HG02759 (cell line): ENCODE results near the gene ULBP1.
"Not testable (repeated sequence)": the region's sequence is repeated elsewhere in the genome, so short reads cannot be mapped to it uniquely, and the experiment has no call there.

ENCODE experiments used
- ATAC-seq: cut with Tn5 transposase; IDR thresholded peaks from one replicate; pipeline ENCODE4 v1.9.1; 2021; ENCODE audit warnings: mild to moderate bottlenecking, moderate library complexity; ENCODE audit not compliant: unreplicated experiment

The ULBP1 gene, protein sequence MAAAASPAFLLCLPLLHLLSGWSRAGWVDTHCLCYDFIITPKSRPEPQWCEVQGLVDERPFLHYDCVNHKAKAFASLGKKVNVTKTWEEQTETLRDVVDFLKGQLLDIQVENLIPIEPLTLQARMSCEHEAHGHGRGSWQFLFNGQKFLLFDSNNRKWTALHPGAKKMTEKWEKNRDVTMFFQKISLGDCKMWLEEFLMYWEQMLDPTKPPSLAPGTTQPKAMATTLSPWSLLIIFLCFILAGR

DNA sequence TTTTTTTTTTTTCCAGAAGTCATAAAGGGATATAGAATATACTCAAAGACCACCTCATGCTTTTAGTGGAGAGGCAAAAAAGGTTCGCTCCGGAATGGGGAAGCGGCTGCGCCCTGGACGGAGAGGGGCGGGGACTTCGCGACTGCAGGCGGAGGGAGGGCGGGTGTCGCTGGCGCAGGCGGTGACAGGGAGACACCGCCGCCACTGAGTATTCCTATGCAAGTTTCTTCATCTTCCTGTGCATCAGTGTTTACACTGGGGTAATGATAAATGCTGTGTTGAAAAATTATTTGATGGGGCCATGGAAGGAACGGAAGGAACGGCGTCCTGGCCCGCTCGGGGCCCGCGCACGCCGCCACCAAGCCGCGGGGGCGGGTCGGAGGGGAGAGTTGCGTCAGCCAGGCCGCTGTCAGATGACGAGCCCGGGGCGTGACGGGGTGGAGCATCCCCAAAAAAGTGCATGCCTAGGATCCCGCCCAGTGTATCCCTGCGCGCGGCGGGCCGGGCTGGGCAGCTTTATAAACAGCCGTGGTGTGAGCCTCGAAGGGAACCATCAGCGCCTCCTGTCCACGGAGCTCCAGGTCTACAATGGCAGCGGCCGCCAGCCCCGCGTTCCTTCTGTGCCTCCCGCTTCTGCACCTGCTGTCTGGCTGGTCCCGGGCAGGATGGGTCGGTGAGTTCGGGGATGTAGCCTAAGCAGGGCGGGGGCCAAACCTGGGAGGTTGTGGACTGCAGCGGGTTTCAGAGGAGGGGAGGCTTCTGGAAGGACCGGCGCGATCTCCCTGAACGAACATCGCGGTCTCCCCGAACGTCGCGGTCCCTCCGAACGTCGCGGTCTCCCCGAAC, at the start of gene ULBP1:
Gene ULBP1 (plus strand): TSS at position 482 of the 846 bp plus-strand sequence. CDS start 107 bp downstream, at position 589.
- ATAC-seq = peak; percentile 60

DNA sequence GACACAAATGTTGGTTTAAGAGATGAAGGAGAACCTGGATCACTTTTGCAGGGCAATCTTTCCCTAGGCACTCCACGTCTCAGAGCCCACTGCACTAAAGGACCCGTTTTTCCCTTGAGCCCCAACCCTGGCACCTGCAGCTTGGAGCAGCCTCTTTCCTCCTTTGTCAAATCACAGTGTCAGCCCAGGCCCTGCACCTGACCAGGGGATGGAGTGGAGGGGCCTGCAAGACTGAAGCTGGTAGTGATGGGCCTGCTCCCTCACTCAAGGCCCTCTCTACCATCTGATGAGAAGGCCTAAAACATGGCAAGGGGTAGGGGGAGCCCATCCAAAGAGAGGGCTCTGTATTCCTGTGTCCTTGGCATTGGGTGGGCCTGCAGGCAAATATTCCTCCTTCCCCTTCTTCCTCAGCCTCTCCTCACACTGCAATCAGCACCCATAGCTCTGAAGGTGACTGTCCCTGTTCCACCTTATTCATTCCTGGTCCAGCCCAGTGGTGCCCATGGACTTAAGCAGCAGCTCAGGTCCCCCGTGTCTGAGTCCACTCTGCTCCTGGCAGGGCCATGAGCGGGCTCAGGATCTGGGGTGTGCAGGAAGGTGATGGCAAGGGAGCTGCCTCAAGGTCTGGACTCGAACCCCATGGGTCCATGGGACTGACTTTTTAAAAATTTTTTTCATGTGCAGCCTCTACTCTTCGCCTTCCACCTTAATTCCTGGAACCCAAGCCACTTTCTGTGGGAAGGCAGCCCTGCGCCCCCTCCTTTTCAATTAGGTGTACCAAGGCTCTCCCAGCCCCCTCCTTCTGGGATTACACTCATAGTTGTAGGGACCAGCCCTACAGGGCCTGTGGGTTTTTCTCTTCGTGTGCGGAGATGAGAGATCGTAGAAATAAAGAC, 47.5 kb upstream of the ULBP1 start:
- ATAC-seq = no peak

DNA sequence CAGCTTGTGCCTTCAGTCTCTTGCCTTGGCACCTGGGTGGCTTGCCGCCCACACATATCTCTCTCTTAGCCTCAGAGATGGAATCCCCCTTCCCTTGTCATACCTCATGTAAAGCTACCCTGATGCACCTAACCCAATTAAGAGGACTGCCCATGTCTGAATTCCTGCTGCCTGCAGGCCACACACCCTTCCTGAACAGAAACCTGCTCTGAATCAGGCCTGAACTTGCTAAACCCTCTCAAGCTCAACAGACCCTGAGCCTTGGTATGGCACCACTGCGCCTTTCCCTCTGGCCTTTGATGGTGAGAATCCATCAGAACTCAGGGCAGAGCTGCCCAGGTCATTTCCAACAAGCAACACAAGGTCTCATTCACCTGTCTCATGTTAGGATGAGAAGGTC, 46.1 kb upstream of the ULBP1 start:
- no peak for ATAC-seq

DNA sequence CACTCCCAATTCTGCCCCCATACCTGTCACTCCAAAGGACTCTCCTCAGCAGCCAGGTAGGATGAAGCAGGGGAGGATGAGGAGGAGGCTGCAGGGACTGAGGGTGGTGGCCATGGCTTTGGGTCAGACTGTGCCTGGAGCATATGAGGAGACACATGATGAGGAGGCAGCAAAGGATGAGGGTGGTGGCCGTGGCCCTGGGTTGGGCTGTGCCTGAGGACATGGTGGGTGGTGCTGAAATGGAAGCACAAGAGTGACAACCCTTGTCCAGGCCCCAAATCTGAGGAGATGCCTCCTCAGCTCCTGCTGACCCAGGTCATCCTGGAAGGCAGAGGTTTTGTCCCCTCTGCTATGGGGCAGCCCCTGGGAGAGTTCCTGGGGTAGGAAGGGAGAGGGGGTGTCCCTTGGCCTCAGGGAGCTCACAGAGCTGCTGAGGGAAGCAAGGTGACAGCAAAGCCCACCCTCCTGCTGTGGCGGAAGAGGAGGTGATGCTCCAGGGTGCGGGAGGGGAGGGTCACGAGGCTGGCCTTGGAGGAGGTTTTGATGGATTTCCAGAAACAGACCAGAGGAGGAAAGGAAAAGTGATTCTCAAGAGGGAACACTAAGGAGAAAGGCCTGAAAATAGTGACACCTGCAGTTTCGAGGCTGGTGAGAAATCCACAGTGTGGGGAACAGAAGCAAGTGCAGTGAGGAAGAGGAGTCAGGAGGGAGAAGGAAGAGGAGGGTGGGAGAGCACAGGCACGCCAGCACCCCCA, 45.4 kb upstream of the ULBP1 start:
- no peak for ATAC-seq

DNA sequence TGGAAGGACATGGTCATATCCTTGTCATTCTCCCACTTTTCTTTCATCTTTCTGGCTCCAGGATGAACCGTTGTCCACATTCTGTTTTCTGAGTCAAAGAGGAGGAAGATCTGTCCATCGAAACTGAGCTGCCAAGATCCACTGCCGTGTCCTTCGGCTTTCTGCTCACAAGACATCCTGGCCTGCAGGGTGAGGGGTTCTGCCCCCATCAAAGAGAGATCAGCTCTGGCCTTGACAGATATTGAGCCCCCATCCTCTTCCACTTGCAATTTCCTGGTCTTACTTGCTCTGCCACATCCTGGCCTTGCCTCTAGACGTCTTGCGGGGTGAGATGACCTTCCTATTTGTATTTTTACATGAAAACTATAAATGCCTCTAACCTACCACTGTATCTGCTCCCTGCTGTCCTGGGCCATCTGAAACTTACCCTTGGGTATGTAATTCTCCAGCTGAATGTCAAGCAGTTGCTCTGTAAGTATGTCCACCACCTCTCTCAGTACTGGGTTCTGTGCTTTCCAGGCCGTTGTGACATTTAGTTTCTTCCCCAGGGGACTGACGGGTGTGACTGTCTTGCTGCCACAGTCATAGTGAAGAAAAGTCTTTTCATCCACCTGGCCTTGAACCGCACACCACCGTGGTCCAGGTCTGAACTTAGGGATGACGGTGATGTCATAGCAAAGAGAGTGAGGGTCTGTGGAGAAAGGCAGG, 44.5 kb upstream of the ULBP1 start:
- ATAC-seq = not testable (repeated sequence)

DNA sequence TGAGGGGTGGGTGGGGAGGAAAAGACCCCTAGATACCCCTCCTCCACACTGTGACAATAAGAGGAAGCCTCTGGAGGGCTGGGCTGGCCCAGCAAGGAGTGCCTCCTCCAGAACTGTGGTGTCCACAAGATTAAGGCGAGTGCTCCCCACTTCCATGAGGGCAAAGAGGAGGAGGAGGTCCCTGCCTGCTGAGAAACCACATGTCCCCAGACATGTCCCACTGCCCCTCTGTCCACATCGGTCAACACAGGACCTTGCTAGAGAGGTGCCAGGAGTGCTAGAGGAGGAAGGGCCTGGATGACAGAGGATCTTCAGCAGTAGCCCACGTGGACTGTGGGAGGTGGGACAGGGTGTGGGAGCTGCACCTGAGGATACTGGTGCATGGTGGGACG, 43.9 kb upstream of the ULBP1 start:
- no peak for ATAC-seq

DNA sequence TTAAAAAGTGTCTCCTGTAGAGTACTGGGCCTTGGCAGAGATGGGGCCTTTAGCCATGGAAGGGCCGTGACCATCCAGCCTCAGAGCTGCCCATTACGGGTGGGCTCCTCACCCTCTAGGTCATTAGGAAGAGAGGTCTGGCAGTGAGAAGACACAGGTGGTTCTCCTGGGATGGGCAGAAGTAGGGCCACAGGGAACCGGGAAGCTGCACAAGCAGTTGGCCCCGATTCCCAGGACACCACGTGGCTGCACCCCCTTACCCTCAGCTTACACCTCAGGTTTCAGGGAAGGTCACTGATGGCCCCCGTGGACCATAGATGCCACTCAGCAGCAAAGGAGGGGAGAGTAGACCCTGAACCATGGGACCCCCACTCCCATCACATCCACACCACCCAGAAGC, 42.4 kb upstream of the ULBP1 start:
- ATAC-seq = no peak

DNA sequence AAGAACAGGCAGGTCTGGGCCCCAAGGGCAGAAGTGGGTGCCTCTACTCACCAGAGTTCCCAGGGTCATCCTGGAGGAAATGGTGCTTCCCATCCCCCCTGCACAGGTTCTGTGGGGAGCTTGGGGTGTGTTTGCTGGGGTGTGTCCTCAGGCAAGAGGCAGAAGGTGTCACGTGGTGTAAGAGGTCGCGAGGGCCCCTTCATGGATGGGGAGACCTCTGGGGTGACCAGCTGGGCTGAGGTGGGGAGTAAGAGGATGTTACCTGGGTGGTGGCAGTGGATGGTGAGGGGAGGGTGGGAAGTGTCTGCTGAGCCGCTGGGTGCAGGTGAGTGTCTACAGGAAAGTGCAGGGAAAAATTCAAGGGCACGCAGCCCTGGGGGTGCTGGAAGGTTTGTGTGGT, 41.7 kb upstream of the ULBP1 start:
- ATAC-seq = not testable (repeated sequence)

DNA sequence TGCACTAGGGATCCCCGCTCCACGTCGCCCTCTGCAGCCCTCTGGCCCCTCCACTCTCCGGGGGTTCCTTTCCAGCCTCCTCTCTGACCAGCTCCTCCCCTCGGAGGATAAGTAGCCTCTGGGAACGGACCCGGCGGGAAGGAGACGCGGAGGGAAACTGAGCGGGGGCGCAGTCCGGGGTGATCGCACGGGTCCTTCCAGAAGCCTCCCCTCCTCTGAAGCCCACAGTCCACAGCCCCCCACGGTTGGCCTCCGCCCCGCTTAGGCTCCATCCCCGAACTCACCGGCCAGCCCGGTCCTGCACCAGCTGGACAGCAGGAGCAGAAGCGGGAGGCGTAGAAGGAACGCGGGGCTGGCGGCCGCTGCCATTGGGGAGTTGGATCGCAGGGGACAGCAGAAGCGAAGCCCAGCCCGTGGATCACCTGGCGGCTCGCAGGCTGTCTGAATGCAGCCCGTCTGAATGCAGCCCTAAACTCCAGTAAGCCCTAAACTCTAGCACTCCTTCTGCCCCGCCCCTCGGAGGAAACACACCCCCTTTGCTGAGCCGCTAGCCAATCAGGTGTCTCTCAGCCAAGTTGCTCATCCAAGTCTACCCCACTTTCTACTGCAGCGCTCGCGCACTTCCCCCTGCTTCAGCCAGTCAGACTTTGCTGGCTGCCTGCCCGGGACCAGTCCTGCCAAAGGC, 41.0 kb upstream of the ULBP1 start, which contains the start of gene RAET1G:
Gene RAET1G (minus strand): TSS at position 480 of the 685 bp plus-strand sequence. CDS start 111 bp downstream, at position 369.
- ATAC-seq = peak; percentile 63

DNA sequence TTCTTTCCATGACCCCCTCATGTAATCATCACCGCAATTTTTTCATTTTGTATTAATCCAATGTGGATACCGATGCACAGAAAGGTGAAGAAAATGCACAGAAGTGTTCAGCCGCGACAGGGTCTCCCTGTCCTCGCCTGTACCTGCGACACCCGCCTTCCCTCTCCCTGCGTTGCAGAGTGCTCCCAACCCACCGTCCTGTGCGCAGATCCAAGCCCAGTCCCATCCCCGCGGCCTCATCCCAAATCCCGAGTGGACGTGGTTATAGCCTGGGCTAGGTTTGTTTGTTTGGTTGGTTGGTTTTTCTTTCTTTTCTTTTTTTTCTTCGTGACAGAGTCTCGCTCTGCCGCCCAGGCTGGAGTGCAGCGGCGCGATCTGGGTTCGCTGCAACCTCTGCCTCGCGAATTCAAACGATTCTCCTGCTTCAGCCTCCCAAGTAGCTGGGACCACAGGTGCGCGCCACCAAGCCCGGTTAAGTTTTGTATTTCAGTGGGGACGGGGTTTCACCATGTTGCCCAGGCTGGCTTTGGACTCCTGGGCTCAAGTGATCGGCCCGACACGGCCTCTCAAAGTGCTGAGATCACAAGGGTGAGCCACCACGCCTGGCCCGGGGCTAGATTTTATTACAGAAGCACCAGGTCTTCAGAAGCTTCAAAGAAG, 40.3 kb upstream of the ULBP1 start:
- ATAC-seq = no peak

DNA sequence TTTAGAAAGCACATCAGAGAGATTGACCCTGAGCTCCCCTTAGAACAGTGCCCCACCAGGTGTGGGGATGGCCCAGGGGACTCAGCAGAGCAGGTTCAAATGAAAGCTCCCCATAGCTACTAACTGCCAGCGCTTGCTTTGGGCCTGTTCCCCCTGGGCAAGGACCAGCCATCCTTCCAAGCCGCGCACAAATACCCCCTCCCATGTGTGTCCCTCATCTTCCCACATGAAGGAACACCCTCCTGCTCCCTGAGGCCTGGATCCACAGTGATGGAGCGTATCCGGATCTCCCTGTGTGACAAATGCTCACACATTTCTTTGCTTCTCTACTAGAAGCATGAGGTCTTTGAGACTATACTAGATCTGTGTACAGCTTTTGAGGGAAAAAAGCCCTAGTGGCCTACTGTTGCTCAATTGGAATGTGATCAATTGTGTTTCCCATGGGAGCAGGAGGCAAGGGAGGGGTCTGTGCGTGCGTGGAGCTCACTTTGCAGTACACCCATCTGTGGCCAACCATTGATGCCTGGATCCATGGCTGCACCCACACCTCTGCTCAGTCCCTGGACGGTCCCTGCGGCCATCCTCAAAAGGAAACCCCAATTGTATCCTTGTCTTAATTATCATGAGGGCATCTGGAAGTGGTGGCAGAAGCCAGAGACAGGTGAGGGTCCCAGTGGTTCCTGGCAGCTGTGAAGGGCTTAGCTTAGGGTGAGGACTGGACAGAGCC, 39.4 kb upstream of the ULBP1 start:
- no peak for ATAC-seq

DNA sequence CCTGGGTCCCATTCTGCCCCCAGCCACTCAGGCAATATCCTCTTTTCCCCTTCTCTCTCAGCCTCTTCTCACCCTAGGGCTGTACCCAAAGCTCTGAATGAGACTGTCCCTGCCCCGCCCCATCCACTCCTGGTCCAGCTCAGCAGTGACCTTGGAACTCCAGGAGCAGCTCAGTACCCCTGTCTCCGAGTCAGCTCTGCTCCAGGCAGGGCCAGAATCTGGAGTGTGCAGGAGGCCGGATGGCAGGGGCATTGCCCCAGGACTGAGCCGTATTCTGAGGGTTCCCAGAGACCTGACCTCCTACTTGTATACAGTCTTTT, 38.9 kb upstream of the ULBP1 start:
- no peak for ATAC-seq

DNA sequence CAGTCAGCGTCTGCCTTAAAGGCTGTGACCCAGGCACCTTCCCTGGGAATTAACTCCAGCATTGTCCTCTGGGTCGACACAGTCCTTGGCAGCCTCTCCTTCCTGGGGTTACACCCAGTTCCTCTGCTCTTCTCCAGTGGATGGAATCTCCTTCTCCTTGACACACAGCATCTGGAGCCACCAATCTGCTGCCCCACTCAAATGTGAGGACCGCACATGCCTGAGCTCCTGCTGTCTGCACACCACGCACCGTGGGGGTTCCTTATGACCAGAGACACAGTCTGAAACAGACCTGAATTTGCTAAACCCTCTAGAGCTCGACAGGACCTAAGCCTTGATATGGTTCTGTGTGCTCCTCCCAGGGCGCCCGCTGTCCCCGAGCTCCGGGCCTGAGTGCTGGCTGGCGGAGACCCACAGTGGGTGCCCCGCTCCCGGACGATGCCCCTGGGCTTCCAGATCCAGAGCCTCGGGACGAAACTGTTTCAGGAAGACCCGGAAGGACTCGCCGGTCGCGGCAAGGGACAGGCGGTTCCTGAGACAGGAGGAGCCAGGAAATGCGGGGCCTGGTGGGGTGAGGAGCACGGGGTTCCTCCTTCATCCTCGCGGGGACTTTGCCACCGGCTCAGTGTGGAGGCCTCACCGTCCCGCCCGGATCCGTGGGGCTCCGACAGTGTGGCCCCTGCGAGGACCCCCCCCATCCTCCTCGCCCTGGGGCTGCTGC, 38.3 kb upstream of the ULBP1 start:
- no peak for ATAC-seq

DNA sequence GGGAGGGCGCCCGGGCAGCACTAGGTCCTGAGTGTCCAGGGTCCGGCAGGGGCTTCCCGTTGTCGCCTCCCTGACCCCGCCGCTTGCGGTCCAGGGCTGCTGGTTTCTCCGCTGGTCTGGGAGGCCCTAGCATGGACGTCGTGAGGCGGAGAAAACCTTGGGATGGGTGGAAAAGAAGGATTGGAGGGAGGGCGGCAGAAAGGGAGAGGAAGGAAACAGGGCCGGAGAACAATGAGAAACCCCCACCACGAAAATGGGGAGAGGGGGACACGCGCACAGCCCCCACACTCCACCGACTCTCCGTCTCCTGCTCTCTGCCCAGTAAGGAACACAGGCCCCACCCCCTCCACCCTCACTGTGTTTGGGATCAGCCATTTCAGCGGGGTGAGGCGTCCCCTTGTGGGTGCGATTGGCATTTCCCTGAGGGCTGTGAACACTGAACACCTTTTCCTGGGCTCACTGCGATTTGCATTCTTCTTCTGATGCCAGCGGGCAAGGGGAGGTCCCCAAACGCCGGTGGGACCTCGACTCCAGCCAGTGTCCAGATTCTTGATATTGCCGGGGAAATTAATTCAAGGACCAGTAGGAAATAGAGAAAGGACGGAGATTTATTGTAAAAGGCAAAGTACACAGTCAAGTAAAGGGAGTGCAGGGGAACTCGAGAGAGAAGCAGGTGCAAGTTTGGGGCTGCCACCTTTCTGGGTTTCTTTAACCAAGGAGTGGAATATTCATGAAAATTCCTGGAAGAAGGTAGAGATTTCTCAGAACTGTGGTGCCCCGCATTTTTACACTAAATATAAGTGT, 37.6 kb upstream of the ULBP1 start:
- ATAC-seq = peak; percentile 79

DNA sequence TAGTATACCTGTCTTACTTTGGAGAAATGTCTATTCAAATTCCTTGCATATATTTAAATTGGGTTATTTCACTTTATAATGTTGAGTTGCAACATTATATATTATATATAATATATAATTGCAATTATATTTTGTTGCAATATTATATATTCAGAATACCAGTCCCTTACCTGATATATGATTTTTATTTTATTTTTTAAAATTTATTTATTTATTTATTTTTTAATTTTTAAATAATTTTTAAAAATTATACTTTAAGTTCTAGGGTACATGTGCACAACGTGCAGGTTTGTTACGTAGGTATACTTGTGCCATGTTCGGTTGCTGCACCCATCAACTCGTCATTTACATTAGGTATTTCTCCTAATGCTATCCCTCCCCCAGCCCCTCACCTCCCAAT, 36.7 kb upstream of the ULBP1 start:
- ATAC-seq = not testable (repeated sequence)

DNA sequence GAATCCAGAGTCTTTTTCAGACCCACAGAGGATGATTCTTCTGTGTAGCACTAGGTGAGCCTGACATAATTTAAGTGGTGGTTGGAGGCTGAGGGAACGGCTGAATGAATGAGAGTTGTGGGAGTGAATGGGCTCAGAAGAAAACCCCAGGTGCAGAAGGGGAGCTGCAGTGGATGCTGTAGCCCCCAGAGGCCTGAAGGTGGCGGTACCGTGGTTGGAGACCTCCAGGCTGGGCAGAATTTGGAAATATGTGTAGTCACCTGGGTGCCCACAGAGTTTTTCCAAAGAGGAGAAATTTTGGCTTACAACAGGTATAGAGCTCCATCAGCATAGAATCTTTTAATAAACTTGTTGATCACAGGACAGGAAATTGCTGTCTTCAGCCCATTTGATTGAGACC, 34.3 kb upstream of the ULBP1 start:
- ATAC-seq = no peak

DNA sequence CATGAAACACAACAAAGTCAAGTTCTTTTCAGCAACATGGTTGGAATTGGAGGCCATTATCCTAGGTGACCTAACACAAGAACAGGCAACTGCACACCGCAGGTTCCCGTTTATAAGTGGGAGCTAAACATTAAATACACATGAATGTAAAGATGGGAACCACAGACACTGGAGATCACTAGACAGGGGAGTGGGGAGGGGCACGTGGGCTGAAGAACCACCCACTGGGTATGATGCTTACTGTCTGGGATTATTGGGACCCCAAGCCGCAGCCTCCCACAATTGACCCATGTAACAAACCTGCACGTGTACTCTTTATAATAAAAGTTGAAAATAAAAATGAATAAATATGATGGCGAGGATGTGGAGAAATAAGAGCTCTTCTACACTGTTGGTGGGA, 32.2 kb upstream of the ULBP1 start:
- ATAC-seq = no peak
